Epidermal melanocyte (primary cell): ENCODE measurements around the gene AFMID.
"Not testable (repeated sequence)": the region's sequence is repeated elsewhere in the genome, so short reads cannot be mapped to it uniquely, and the experiment has no call there.

Experiments
- DNase-seq: peaks from one replicate; pipeline ENCODE4 v3.0.0; 2011; ENCODE audit warnings: low spot score; ENCODE audit not compliant: insufficient read length

The AFMID gene

DNA sequence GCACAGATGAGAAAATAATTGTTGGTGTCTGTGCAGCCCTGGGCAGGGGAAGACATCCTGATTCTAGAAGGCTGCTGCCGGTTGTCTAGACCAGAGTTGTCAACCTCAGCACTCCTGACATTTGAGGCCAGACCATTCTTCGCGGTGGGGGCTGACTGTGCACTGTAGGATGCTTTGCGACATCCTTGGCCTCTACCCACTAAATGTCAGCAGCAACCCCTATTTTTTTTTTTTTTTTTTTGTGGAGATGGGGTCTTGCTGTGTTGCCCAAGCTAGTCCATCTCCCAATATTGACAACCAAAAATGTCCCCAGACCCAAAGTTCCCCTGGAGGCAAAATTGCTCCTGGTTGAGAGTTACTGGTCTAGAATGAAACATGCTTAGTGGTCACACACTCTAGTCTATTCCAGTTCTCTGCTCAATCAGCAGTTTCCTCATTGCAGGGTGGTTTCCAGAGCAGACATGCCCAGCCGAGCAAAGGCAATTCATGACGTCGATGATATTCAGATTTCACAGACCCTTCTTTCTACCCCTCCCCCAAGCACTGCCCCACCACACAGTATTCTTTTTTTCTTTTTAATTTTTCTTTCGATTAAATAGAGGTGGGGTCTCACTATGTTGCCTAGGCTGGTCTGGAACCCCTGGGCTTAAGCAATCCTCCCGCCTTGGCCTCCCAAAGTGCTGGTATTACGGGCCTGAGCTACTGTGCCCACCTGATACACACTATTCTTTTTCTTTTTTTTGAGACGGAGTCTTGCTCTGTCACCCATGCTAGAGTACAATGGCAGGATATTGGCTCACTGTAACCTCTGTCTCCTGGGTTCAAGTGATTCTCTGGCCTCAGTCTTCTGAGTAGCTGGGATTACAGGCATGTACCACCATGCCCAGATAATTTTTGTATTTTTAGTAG lies 32.0 kb upstream of the AFMID start:
- DNase-seq, result no peak

DNA sequence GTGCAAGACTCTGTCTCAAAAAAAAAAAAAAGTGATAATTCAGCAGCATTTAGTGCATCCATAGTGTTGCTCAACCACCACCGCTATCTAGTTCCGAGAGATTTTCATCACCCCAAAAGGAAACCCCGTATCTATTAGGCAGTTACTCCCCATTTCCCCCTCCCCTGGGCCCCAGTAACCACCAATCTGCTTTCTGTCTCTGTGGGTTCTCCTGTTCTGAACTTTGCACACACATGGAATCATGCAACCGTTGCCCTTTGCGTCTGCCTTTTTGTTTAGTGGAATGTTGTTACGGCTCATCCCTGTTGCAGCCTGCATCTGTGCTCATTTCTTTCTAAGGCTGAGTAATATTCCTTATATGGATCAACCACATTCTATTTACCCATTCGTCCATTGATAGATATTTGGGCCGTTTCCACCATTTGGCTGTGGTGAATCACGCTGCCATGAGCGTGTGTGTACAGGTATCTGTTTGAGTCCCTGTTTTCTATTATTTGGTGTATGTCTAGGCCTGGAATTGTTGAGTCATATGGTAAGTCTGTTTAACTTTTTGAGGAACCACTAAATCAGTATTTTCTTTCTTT lies 27.5 kb upstream of the AFMID start:
- no peak for DNase-seq

DNA sequence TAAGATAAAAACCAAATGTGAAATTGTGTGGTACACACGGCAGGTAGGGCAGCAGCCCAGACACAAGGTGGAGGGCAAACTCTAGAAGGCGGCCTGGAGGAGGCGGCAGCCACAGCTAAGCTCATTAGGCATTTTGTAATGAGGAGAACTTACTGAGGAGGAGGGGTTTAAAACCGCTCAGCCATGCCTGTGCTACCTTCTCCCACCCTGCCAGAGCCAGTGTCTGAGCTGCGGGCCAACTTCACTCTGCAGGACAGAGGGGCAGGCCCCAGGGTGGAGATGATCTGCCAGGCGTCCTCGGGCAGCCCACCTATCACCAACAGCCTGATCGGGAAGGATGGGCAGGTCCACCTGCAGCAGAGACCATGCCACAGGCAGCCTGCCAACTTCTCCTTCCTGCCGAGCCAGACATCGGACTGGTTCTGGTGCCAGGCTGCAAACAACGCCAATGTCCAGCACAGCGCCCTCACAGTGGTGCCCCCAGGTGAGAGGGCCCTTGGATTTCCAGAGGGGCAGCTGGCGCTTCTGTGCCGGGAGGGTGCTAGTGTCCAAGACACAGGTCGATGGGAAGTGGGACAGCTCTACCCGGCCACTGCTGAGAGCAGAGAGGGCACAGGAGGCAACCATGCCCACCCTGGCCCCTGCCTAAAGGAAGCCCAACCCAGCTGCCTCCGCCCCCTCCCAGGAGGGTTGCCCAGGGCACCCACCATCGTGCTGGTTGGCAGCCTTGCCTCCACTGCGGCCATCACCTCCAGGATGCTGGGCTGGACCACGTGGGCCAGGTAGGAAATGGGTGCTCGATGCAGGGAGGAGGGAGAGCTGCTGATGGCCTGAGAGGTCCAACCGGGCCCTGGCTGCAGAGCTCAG lies 23.0 kb upstream of the AFMID start:
- no peak for DNase-seq

DNA sequence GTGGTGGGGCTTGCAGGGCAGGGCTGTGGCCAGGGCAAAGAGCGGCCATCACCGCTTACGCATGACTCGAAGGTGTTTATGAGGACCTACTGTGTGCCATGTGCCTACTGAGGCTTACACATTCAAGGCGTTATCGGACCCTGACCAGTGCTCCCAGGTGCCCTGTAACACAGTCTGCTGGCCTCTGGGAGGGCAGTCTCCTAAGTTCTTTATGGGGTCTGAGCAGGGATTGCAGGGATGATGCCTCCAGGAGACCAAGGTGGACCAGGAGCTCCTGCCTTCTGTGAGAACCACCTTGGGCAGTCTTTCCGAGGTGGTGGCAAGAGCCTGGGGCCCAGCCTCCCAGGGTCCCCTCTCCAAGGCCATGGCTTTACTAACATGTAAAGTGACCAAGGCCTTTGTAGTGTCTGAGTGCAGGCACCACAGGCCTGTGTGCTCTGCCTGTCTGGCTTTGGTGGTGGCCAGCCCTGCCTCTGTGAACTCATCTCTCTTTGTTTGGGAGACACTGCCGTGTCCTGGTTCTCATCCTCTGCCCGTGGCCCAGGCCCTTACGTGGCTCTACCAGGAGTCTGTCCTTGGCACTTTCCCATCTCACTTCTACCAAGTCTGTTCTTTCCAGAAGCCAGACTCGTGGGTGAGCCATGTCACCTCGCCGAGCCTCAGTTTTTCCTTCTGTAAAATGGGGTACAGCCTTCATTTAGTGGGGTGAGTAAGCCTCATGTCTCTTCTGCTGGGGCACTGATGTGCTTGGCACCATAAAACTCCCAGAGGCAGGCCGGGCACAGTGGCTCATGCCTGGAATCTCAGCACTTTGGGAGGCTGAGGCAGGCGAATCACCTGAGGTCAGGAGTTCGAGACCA lies 22.2 kb upstream of the AFMID start:
- no peak for DNase-seq

DNA sequence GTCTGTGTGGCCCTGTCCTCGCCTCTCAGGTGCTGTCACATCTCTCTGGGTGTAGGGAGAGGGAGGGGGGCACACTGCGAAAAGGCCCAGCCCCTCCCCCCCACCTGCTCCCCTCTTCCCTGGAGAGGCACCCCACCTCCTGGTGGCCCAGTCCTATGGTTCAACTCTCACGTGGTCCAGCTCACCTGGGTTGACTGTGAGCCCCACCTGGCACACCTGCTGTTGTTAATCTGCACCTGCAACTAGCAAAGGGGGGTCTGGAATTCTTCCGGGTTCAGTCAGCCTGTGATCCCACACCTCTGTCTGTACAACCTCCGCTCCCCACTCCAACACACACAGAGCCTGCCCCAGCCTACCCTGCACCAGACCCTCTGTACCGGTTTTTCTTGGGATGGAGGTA lies 20.7 kb upstream of the AFMID start:
- DNase-seq, result no peak

DNA sequence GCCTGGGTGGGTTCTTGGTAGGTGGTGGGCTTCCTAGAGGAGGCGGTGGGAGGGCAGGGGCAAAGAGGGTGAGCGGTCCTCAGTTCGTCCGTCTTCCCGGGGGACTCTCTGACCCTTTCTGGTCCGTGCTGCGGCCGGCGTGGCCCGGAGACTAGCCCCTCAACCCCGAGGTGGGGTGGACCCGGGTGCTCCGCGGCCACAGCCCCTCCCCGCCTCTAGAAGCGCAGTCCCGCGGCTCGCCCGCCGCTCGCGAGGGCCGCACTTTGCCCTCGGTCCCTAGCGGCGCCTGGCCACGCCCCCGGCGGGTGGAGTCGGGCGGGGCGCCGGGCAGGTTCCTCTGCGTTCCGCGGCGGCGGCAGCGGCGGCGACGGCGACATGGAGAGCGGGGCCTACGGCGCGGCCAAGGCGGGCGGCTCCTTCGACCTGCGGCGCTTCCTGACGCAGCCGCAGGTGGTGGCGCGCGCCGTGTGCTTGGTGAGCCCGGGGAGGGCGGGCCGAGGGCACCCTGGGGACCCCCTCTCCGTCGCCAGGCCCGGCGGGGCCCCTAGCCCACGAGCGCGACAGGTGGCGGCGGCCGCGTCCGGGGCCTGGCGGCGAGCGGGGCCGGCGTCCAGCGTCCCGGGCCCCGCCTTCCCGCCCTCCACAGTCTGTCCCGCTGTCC lies 18.8 kb upstream of the AFMID start, which contains the start of gene SYNGR2:
Gene SYNGR2, plus strand, starts transcription at position 340 of the 661 bp plus-strand sequence. Its CDS starts 36 bp downstream, at position 376.
- DNase-seq, result peak; percentile 83

DNA sequence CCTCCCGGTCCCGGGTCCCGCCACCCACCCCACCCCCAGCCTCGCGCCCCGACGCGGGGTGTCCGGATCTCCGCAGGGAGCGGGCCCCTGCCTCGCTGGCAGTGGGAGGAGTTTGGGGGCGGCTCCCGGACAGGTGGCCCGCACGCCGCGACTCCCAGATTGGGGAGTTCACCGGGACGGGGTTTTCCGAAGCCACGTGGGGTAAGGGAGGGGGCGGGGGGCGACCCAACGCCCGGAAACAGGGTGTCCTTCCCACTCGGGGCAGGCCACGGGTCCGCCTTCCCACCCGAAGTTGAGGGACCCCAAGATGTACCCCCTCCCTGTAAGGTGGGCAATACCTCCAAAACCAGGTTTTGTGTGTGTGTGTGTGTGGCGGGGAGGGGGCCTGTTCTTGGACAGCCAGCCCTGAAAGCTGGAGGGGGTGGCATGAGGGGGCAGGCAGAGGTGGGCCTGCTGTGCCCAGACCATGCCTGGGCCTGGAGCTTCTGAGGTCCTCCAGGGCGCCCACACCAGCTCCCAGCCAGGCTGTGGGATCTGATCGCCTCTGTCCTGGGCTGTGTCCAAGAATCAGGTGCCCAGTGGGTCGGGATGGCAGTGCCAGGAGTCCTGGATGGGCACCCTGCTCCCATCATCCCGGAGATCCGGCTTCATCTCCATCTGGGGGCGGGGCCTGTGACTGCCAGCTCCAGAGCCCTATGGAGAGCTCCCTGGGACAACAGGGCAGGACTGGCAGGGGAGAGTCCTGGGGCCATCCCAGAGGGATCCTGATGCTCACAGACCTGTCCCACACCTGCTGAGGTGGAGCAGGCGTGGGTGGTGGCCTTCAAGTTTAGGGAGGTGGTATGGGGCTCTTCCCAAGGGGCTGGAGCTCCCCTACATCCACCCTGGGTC lies 18.0 kb upstream of the AFMID start:
- DNase-seq, result peak; percentile 83

DNA sequence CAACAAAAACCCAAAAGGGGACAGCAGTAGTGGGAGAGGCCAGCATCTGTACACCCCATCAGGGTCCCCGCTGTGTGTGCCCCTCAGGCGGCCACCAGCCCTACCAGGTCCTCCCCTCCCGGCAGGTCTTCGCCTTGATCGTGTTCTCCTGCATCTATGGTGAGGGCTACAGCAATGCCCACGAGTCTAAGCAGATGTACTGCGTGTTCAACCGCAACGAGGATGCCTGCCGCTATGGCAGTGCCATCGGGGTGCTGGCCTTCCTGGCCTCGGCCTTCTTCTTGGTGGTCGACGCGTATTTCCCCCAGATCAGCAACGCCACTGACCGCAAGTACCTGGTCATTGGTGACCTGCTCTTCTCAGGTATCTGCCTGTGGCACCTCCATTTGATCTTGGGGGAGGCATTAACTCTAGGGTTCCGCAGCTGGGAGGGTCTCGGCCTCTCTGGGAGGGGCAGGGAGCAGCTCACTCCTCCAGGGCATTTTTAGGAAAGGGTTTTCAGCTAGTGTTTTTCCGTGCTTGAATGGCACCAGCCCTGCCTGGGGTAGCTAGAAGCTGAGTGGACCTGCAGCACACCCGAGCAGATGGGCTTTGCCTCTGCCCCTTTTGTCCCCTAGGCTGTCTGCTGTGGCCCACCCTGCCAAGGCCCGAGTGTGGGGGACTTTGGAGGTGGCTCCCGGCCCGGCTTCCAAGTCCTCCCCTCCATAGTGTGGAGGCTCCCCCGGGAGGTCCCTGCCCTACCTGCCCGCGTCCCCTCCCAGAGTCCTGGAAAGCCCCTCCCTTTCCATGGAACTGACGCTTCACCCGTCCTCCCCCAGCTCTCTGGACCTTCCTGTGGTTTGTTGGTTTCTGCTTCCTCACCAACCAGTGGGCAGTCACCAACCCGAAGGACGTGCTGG lies 16.2 kb upstream of the AFMID start:
- DNase-seq, result no peak

DNA sequence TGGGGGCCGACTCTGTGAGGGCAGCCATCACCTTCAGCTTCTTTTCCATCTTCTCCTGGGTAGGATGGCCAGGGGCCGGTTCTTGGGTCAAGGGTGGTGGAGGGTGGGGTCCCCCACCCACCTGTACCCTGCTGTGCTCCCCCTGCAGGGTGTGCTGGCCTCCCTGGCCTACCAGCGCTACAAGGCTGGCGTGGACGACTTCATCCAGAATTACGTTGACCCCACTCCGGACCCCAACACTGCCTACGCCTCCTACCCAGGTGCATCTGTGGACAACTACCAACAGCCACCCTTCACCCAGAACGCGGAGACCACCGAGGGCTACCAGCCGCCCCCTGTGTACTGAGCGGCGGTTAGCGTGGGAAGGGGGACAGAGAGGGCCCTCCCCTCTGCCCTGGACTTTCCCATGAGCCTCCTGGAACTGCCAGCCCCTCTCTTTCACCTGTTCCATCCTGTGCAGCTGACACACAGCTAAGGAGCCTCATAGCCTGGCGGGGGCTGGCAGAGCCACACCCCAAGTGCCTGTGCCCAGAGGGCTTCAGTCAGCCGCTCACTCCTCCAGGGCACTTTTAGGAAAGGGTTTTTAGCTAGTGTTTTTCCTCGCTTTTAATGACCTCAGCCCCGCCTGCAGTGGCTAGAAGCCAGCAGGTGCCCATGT lies 15.4 kb upstream of the AFMID start:
- DNase-seq, result not testable (repeated sequence)

DNA sequence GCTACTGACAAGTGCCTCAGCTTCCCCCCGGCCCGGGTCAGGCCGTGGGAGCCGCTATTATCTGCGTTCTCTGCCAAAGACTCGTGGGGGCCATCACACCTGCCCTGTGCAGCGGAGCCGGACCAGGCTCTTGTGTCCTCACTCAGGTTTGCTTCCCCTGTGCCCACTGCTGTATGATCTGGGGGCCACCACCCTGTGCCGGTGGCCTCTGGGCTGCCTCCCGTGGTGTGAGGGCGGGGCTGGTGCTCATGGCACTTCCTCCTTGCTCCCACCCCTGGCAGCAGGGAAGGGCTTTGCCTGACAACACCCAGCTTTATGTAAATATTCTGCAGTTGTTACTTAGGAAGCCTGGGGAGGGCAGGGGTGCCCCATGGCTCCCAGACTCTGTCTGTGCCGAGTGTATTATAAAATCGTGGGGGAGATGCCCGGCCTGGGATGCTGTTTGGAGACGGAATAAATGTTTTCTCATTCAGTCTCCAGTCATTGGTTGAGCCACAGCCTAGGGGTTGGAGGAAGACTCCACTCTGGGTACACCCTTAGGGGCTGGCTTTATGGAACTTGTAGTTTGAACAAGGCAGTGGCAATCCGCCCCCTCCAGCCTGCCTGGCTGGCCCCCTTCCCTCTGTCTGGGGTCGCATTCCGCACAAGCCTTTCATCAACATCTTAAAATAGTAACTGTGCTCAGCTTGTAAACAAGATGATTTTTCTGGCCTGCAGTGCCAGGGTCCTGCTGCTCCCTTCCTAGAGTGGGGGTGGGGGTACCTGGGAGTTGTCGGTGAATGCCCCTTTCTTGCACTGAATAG lies 14.7 kb upstream of the AFMID start:
- DNase-seq, result no peak

DNA sequence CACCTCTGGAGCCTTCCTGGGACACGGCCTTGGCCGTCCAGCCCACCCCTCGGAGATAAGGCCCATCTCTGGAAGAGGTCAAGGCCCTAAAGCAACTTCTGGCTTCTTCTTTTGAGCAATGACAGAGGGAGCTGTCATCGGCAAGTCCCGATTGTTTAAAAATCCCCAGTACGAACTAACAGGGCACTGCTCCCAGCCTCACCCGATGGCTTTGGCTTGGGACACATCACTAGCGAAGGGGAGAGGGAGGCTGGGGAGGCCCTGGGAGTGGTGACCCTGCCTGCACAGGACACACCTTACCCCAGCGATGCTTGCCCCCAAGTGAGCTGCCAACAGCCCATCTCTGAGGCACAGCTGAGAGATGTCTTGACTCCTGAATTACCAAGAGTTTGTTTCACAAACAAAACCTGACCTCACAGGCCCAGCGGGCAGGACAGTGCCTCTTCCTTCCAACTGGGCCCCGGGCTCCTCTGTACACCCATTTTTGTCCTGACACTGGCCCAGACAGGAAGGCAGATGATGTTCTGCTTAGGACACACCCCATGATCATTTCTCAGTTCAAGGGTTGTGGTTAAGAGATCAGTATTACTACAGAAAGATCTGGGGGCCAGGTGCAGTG lies 14.0 kb upstream of the AFMID start:
- no peak for DNase-seq

DNA sequence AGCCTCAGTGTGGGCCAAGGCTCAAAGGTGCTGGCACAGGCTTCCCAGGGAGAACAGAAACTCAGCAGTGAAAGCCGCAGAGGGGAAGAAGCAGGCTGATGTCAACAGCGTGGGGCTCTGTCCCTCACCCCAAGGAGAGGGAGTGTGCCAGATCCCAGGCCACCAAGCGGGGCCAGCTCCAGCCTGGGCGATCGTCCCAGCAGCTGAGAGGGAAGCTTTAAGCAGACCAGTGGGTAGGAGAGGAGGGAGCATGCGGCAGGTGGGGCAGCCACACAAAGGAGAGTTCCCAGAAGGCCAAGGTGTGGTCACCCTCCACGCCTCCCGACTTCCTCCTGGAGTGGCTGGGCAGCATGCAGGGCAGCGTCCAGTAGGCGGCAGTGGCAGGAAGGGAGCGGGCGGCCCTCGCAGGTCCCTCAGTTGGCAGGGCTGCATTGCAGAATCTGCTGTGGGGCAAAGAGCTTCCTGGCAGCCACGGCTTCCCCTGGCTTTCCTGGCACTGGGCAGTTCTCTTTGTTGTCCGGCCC lies 12.8 kb upstream of the AFMID start:
- no peak for DNase-seq

DNA sequence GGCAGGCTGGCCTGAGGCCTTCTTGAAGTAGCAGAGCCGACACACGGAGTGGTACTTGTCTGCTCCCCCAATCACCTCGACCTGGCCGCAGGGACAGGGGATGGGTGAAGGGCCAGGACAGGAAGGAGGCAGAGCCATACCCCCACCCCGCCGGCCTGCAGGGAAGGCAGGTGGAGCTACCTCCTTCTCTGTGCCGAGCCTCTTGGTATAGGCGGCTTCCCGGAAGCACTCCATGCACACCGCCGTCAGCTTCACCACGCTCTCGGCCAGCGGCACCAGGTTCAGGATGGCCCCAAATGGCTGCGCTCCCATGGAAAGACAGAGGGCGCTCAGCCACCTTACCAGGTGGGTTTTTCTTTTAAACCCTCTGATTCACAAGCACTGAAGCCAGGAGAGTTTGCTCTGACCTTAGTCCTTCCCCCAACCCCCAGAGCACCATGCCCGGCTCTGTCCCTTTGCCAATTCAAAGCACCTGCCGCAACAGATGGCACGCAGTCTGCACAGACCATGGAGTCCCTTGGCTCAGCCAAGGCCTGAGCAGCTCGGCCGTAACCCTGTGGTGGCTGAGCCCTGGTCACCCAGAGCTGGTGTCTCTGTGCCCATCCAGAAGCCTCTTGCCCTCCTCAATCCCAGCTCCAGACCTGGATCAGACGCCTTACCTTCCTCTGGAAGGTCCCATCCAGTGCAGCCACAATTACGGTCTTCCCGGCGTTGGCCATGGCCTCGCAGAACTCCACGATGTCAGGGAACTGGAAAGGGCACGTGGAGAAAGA lies 12.1 kb upstream of the AFMID start:
- DNase-seq, result no peak

DNA sequence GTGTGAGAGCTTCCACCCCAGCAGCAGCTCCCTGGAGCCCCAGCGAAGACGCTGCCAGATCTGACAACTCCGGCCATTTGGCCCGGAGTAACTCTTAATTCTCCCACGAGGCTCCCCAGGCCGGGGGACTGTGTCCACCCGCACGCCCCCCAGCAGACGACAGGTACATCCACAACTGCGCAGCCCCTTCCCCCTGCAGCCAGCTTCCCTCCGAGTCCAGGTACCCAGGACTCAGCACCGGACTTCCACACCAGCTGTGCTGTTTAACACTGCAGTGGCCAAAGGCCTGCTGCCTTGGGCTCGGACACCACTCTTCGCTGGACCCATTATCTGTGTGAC lies 11.6 kb upstream of the AFMID start:
- DNase-seq, result no peak

DNA sequence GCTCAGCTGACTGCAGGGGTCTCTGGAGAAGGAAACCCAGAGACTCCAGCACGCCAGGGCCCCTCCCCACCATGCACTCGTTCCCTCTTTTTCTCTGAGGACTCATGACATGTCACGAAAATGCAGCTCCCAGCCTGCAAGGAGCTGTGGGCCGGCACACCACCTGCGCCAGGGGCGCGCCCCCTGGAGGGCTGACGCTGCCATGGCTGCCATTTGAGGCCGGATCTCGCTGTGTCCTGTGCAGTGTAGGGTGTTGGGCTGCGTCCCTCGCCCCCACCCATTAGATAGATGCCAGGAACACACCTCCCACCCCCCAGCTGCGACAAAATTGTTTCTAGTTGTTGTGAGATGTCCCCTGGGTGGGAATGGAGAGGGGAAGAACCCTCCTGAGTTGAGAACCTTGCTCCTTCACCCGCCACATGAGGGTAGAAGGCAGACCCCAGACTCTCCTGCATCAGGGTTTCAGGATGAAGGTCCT lies 10.6 kb upstream of the AFMID start:
- DNase-seq, result peak; percentile 36

DNA sequence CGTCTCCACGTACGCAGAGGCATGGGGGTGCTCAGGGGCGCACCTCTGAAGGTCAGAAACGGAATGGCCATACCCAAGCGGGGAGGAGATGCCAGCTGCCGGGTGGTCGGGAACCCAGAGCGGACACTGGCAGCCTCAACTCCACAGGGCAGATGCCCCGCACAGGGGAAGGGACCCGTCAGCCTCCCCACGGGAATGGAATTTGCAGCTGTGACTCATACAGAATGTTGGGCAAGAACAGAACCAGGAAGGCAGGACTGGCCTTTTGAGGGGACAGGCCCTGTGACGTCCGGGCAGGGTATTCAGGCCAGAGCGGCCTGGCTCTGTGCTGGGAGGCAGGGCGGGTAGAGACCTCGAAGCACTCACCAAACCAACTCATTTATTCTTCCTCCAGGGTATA lies 7.8 kb upstream of the AFMID start:
- no peak for DNase-seq
